Endothelial cell of umbilical vein (primary cell): ENCODE data around the gene OCA2.

Source experiments
- EZH2 ChIP-seq: IDR thresholded peaks from 2 replicates; pipeline ENCODE4 v1.6.1; 2012; ENCODE audit warnings: borderline replicate concordance, low read depth, mild to moderate bottlenecking, moderate library complexity, low read length, inconsistent platforms; ENCODE audit not compliant: severe bottlenecking
- GATA2 ChIP-seq: IDR thresholded peaks from 2 replicates; pipeline ENCODE4 v1.7.0; 2011; ENCODE audit warnings: low read depth, mild to moderate bottlenecking, moderate library complexity, mixed read lengths, low read length; ENCODE audit not compliant: insufficient read length, insufficient read depth
- TF ChIP-seq, protein P1 (sequence below), 2 donors: IDR thresholded peaks; 1 replicate in 1 of 2; 2 replicates in 1 of 2; pipeline ENCODE4 v1.5.1; 2011; ENCODE audit warnings: low read length in 2 of 2, mild to moderate bottlenecking in 2 of 2, moderate library complexity in 2 of 2, control low read depth in 1 of 2, inconsistent platforms in 1 of 2, low read depth in 1 of 2; ENCODE audit not compliant: insufficient read depth in 1 of 2; ENCODE audit errors: extremely low read depth in 1 of 2
- TF ChIP-seq, protein P2 (sequence below): IDR thresholded peaks from 2 replicates; pipeline ENCODE4 v1.6.1; 2011; ENCODE audit not compliant: insufficient read depth, insufficient read length

DNA sequence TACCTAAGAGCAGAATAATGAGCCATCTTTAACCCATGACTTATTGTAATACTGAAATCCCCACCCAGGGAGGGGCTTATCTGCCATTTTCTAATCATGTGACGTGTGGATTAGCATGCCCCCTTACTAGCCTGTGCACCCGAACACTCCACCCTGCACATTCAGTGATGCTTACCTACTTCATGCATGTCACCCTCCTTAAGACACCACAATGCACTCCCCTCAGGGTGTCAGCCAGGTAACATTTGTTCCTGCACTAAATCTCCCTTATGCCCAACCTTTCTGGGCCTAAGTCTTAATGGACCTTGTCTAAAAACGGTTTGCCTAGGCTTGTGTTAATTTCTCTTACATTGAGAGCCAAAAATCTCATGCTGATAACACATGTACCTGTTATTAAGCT, 336.6 kb downstream of the OCA2 start:
- no peak for TF ChIP-seq GATA2
- TF ChIP-seq EZH2 = no peak
- TF ChIP-seq, protein P1, sequence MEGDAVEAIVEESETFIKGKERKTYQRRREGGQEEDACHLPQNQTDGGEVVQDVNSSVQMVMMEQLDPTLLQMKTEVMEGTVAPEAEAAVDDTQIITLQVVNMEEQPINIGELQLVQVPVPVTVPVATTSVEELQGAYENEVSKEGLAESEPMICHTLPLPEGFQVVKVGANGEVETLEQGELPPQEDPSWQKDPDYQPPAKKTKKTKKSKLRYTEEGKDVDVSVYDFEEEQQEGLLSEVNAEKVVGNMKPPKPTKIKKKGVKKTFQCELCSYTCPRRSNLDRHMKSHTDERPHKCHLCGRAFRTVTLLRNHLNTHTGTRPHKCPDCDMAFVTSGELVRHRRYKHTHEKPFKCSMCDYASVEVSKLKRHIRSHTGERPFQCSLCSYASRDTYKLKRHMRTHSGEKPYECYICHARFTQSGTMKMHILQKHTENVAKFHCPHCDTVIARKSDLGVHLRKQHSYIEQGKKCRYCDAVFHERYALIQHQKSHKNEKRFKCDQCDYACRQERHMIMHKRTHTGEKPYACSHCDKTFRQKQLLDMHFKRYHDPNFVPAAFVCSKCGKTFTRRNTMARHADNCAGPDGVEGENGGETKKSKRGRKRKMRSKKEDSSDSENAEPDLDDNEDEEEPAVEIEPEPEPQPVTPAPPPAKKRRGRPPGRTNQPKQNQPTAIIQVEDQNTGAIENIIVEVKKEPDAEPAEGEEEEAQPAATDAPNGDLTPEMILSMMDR (IDR thresholded peaks at IDR 0.05; ENCODE audit: extremely low read depth in 1 of 2, insufficient read depth in 1 of 2, low read depth in 1 of 2, low read length in 2 of 2) = no peak
- TF ChIP-seq, protein P2, sequence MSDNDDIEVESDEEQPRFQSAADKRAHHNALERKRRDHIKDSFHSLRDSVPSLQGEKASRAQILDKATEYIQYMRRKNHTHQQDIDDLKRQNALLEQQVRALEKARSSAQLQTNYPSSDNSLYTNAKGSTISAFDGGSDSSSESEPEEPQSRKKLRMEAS = no peak
